ENCODE data around the gene ARHGEF2.

ARHGEF2 gene

DNA sequence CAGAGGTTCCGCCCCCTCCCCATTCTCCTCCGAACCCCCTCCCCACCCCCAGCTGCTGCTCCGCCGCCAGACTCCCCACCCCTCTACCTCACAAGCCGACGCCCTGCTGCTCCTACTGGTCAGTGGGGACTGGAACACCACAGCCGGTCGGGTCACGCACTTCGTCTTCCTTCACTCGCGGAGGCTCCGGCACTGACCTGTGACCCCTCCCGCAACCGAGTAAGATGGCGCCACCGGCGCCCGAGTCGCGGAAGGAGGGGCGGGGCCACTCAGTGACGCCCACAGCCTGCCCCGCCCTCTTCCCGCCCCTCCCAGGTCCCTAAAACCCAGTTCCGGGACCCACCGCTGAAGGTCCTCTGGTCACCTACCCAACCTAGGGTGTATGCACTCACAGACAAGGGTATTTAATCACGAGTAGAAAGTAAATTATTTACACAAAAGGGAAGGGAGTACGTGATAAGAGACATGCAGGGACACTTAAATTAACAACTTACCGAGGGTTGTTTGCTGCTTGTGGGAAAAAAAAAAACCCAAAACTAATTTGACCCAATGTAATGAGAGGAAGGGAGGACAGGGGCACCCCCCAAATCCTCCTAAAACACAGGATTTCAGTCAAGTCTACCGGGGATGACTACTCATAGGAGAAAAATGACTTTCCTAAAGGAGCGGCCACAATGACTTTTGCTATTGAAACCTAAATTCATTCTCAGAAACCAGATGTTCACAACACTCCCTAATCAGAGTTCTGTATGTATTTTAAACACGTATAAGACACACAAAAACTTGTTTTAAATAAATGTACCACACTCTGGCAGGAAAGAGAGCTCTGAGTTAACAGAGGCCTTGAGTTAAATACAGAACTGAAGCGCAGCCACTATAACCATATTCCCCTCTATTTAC, 66.9 kb downstream of the ARHGEF2 start, which contains the start of gene RIT1:
TSS of gene RIT1 (minus strand) at position 194 of the 900 bp plus-strand sequence. CDS start 588 bp downstream, outside the sequence.
- peak within 1 kb of the TSS; percentile 83 for H3K27ac ChIP-seq
- TF ChIP-seq, protein P1, sequence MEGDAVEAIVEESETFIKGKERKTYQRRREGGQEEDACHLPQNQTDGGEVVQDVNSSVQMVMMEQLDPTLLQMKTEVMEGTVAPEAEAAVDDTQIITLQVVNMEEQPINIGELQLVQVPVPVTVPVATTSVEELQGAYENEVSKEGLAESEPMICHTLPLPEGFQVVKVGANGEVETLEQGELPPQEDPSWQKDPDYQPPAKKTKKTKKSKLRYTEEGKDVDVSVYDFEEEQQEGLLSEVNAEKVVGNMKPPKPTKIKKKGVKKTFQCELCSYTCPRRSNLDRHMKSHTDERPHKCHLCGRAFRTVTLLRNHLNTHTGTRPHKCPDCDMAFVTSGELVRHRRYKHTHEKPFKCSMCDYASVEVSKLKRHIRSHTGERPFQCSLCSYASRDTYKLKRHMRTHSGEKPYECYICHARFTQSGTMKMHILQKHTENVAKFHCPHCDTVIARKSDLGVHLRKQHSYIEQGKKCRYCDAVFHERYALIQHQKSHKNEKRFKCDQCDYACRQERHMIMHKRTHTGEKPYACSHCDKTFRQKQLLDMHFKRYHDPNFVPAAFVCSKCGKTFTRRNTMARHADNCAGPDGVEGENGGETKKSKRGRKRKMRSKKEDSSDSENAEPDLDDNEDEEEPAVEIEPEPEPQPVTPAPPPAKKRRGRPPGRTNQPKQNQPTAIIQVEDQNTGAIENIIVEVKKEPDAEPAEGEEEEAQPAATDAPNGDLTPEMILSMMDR (conservative IDR thresholded peaks at IDR 0.05): no peak; the same call in 1 of the 2 replicates

- peak overlapping the region; percentile 83 for H3K27ac ChIP-seq
- TF ChIP-seq, protein P1 (conservative IDR thresholded peaks at IDR 0.05): no peak
Measured at GRCh38 chr1:155910621-155911121, 67.7 kb downstream of the ARHGEF2 start.

- TF ChIP-seq, protein P1 (conservative IDR thresholded peaks at IDR 0.05): no peak
- peak overlapping the region; percentile 83 for H3K27ac ChIP-seq
Measured at GRCh38 chr1:155909894-155910293, 68.5 kb downstream of the ARHGEF2 start.

DNA sequence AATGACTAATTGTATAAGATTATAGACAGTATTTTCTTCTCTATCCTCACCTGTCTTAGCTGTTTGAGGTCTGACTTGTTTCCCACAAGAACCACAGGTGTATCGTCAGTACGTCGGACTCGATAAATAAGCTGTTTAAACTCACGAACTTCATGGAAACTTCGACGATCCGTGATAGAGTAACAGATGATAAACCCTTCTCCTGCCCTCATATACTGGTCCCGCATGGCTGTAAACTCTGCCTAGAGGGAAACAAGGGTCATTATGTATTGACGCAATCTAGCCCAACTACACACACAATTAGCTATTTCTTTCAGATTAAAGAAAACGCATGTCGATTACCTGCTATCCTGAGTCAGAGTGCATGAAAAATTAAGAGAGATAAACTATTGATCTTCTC, 74.1 kb downstream of the ARHGEF2 start:
- TF ChIP-seq, protein P1 (conservative IDR thresholded peaks at IDR 0.05): no peak
- no peak overlapping the region for H3K27ac ChIP-seq

DNA sequence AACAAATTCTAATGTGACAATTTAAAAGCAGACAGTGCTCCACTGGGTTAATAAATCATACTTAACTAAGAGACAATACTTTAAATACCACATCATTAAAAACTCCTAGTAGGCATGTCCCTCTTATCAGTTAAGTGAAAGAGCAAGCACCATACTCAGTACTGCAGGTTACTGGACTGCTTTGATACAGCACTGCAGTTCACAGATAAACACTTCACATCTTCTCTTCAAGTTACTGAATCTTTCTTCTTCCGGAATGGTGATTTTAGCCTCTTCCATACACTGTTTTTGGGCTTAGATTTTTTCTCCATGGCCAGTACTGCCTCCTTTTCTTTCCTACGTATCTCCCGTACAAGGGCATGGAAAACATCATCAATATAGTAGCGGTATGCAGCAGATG, 78.2 kb downstream of the ARHGEF2 start:
- H3K27ac ChIP-seq: no peak overlapping the region

GRCh38 chr1:155899683-155900082, 78.7 kb downstream of the ARHGEF2 start:
- no peak overlapping the region for H3K27ac ChIP-seq
- TF ChIP-seq, protein P1 (conservative IDR thresholded peaks at IDR 0.05): no peak

More for the DNA sequence above, 78.2 kb downstream of the ARHGEF2 start:
- TF ChIP-seq, protein P1 (conservative IDR thresholded peaks at IDR 0.05): no peak

DNA sequence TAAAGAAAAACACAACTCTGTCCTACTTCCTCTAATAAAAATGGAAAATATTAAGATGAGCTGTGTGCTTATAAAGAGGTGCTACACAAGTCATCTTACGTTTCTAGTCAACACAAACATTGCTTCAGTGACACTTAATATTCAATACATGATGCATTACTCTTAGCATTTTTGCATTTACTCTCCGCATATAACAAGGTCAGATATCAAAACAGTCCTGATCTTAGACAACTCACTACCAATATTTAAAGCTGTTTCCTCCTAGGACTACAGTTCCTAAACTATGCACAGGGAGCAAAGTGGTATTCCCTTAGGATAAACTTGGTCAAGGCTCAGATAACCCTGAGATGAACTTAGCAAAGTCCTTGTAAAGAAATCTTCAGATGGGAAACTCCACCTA, 79.5 kb downstream of the ARHGEF2 start:
- TF ChIP-seq, protein P1 (conservative IDR thresholded peaks at IDR 0.05): no peak
- H3K27ac ChIP-seq: no peak overlapping the region
